Neural cell (in vitro differentiated cells): Measurements from ENCODE around the gene MAPT.

ENCODE experiments used
- EP300 ChIP-seq: fragments of 450-650 bp; conservative IDR thresholded peaks from 2 replicates; pipeline ENCODE4 v1.6.1; 2014; ENCODE audit warnings: antibody characterized with exemption, mild to moderate bottlenecking, moderate library complexity; ENCODE audit not compliant: poor library complexity, severe bottlenecking
- EZH2 ChIP-seq: fragments of 200-600, 300-800 bp; shearing (Covaris generic), sonication (generic); IDR thresholded peaks from 2 replicates; pipeline ENCODE4 v1.6.1; 2014; ENCODE audit warnings: antibody characterized with exemption, low read length, borderline replicate concordance, mild to moderate bottlenecking; ENCODE audit not compliant: insufficient read depth, poor library complexity, severe bottlenecking
- TAF1 ChIP-seq: IDR thresholded peaks from 2 replicates; pipeline ENCODE4 v1.6.1; 2012; ENCODE audit warnings: low read depth
- TF ChIP-seq, protein P1 (sequence below): fragments of 450-650 bp; IDR thresholded peaks from 2 replicates; pipeline ENCODE4 v1.5.1; 2014; ENCODE audit warnings: antibody characterized with exemption, mild to moderate bottlenecking, moderate library complexity; ENCODE audit not compliant: poor library complexity, severe bottlenecking

DNA sequence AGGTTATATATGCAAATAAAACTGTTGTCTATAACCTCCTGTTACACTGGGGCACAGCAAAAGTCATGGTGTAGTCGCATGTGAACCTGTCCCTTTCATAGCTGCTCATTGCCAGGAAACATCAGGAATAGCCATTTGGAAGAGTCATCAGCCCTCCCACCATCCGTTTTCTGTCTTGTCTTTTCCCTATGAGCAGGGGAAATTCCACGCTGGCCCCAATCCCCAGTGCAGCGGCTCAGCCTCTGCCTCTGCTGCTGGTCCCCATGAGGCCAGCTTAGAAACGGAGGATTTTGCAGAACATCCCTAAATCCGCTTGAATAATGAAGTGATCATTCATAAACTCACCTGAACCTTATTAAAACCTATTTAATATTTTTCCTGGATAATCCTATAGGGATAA, 10.5 kb downstream of the MAPT start:
- TF ChIP-seq EP300 (no peak), EZH2 (no peak), TAF1 (no peak)
- TF ChIP-seq, protein P1, sequence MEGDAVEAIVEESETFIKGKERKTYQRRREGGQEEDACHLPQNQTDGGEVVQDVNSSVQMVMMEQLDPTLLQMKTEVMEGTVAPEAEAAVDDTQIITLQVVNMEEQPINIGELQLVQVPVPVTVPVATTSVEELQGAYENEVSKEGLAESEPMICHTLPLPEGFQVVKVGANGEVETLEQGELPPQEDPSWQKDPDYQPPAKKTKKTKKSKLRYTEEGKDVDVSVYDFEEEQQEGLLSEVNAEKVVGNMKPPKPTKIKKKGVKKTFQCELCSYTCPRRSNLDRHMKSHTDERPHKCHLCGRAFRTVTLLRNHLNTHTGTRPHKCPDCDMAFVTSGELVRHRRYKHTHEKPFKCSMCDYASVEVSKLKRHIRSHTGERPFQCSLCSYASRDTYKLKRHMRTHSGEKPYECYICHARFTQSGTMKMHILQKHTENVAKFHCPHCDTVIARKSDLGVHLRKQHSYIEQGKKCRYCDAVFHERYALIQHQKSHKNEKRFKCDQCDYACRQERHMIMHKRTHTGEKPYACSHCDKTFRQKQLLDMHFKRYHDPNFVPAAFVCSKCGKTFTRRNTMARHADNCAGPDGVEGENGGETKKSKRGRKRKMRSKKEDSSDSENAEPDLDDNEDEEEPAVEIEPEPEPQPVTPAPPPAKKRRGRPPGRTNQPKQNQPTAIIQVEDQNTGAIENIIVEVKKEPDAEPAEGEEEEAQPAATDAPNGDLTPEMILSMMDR = no peak
